ENCODE measurements around the gene DDX41.
"Not testable (repeated sequence)": the region's sequence is repeated elsewhere in the genome, so short reads cannot be mapped to it uniquely, and the experiment has no call there.

The DDX41 gene

DNA sequence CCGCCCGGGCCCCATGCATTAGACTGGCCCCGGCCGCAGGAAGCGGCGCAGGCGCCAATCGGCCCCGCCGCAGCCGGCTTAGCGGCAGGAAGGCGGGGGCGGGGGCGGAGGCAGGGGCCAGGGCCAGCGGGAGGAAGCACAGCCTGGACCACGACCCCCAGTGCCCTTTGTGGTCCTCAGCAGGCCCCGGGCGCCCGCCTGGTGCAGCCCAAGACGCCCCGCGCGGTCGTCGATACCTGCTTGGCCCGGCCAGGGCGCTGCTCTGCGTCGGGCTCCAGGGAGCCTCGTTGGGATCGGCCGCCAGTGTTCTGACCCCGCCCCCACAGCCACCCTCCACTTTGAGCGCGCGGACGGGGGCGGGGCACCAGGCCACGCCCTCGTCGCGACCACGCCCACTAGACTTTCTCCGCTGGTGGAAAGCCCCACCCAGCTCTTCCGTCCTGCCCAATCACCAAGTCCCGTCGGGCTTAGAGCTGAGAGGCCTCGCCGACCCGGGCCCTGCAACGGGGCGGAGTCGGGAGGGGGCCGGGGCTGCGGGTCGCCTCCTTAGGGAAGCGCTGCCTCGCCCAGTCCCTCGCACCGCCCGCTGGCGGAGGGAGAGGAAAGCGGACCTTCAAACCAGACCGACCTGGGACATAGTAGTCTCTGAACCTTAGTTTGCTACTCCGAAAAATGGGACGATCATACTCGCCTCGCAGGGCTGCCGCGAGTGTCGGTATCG lies 19.3 kb downstream of the DDX41 start, which contains the start of gene PDLIM7:
TSS of gene PDLIM7 (minus strand) at position 313 of the 721 bp plus-strand sequence. CDS start 1,092 bp downstream, outside the sequence.
- peak; percentile 98 for DNase-seq

DNA sequence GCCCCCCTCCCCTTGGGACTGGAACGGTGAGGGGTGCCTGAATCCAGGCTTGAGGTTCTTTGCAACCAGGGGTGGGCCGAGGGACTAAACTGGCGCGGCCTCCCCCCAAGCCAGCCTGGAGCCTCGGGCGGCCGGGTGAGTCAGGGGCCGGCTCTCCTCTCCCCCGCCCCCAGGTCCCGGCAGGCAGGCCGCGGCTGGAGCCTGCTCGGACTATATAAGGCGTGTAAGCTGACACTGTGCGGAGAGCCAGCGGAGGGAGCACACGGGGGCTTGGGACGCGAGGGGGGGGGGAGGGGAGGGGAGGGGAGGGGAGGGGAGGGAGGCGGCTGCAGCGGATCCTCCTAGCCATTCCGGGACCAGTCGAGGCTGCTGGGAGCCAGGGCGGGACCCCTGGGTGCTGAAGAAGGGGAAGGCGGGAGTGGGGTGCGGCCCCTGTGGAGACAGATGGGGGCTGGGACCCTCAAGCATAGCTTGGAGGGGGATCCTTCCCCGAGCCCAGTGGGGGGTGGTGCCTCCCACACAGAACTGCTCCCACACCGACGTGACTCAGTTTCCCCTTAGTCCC lies 20.0 kb downstream of the DDX41 start:
- DNase-seq: peak; percentile 98

DNA sequence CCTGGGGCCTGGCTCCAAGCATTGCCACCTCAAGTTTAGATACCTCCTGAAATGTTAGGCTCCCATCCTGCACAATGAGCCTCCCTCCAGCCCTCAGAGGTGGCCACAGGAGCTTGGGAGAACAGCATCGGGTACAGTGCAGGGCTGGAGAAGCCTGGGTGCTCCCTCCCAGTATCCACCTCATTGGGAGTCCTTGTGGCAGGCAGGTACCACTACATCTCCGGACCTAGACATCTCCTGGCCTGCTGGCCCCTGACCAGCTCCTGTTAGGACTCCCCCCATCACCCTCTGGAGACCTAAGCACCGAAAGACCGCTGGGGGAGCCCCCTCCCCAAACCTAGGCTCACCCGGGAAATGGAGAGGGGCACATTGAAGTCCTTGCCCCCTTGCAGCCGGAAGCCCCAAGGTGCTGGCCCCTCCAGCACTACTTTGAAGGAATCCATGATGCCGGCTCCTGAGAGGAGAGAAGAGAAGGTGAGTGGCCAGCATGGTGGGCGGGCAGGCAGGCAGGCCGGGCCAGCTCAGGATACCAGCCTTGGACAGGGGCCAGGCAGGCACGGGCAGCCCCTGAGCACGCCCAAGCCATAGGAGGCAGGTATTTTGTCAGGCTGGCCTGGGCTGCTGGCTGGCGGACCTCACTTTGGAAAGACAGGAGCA lies 20.6 kb downstream of the DDX41 start:
- peak; percentile 78 for DNase-seq

DNA sequence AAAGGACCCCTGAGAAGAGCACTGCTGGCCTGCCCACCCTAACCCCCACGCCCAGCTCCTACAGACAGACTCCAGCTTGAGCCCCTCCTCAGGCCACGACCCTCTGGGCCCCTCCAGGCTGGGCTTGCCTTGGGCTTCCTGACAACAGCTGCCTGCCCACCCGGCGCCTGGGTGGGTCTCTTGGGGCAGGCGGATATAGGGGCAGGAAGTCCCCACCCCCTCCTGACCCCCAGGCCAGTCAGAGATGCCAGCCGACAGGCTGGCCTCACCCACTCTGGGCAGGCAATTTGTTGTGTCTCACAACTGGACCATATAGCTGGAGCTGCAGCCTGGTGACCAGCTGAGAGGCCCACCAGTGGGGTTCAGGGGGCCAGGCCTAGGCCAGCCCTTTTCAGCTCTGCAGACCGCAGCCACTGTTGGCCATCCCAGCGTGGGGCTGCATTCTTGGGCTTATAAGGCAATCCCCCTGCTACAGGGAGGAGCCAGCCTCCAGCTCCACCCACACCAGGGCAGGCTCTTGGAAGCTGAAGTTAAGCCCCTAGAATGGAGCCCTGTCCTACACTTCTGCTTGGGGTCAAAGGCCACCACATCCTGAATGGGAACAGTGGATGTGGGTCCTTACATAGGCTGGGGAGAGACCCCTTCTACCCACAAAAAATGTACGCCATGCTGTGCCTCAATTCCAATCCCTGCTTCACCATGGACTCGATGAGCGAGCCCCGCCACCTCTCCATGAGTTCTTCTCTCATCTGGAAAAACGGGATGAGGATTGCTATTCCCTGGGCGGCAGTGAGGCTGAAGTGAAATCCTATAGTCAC lies 21.3 kb downstream of the DDX41 start:
- DNase-seq: peak; percentile 98

DNA sequence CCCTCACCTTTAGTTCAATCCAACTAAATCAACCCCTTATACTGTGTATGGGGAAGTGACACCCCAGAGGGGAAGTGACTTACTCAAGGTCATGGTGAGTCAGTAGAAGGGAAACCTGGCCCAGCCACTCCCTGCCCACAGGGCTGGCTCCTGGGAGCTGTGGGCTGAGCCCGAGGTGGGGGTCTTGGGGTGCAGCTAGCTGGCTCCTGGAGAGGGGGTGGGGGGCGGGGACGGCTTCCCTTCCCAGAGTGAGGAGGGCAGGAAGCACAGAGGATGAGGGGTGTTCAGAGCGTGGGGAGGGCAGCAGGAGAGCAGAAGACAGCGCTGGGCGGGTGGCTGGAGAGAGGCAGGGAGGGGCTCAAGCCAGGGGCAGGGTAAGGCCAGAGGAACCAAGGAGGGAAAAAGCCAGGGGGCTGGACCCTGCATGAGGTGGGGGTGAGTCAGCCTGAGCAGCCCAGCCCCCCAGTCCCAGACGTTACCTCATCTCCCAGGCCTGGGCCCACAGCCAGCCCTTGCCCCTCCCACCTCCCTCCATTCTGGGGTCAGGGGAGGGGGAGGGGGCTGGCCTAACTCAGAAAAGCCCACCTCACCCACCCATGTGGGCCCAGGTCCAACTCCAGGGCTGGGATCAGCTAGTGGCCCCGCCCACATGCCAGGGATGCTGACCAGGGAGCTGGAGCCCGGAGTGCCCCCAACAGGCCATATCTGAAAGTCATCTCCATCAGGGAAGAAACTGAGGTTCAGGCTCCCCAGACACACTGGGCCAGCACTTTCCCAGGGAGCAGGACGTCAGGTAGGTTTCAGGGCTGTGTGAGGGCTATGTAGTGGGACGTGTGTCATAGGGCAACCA lies 22.2 kb downstream of the DDX41 start:
- DNase-seq: peak; percentile 97

DNA sequence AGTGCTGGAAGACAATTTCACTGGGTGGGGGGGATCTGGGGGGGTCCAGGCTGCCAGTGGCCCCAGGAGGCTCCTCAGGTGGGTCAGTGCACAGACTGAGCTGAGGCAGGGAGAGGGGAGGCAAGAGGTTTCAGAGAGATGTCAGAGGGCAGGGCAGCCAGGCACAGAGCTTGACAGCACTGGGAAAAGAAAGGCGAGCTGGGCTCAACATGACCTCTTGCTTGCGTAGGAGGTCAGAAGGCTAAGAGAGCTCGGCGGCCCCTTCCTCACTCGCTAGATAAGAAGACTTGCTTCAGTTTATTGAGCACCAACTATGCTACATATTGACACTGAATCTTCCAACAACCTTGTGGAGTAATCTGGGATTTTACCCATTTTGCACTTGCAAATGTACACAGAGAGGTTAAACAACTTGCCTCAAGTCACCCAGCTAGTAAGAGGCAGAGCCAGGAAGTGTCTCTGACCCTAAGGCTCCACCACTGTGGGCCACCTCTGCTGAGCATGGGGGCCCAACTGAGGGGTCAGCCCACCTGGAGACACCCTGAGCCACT lies 22.9 kb downstream of the DDX41 start:
- DNase-seq: no peak

DNA sequence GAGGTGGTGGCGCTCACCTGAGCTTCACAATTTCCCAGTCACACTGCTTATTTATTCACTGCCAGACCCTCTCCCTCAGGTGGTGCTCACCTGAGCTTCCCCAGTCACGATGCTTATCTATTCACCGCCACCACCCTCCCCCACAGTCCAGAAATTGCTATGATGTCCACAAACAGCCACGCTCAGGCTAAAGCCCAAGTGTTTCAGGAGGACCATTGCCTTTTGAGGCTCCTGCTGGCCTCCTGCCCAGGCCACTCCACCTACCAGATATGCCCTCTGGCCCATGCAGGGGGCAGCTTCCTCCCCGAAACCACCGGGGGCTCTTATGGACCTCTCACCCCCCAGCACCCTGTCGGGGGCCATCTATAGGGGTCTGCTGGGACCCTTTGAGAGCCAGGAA lies 23.9 kb downstream of the DDX41 start:
- DNase-seq: no peak

DNA sequence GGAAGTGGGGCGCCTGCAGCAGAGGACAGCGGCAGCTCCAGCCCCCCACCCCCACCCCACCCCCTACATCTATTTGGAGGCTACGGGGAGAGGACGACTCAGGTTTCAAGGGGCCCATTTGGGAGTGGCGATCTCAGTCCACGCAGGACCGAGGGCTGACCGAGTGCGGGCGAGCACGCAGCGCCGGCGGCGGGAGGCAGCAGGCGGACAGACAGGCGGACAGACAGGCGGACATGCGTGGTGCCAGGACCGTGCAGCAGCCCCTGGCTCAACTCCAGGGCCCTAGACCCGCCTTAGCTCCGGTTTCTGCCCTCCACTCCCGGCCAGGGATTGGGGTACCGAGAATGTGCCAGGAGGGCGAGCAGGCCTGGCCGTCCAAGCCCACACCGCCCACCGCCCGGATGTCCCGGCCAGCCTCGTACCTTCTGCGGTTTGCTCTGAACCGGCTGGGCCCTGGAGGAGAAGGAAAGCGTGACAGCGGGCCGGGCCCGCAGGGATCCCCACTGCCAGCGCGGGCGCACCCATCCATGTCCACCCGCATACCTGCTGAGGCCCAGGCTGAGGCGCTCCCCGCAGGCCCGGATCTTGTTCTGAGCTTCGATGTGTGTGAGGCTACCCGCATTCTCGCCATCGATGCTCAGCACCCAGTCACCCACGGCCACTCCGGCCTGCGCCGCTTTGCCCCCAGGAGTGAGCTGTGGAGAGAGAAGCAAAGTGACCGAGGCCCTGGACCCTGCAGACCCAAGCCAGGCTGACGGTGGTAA lies 24.6 kb downstream of the DDX41 start:
- DNase-seq: no peak

DNA sequence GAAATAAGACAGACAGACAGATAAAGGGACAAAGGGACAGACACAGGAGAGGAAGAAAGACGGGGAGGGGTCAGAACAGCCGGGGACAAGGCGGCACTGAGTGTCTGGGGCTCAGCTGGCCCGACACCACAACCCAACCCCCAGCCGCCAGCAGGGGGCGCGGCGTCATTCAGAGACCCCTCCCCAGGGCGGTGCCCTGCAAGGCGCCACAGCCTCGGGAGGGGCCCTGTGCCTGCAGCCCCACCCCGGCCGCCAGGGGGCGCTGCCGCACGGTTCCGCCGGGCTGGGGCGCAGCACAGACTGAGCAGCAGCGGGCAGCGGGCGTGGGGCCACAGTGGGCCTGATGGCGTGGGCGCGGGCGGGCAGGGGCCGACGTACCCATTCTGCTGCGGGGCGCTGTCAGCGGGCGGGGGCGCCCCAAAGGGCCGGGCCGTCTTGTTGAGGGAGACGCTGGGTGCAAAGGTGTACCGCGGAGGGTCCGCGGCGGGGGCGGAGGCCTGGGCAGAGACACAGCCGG lies 25.3 kb downstream of the DDX41 start:
- DNase-seq: peak; percentile 66

DNA sequence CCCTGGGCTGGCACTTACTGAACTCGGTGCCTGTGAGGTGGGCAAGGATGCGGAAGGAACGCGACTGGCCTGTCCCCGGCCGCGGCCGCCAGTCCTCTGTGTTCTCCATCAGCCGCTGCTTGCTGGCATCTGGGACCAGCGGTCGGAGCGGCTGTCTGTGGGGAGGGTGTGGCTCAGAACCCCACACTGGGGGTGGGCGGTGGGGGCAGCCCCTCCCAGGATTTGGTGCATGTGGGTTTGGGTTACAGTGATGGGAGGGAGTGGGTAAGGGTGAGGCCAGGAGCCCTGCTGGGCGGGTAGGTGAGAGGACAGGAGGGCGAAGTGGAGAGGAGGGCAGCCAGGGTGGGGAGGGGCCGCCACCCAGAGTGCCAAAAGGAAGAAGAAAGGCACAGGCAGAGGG lies 25.8 kb downstream of the DDX41 start:
- no peak for DNase-seq

DNA sequence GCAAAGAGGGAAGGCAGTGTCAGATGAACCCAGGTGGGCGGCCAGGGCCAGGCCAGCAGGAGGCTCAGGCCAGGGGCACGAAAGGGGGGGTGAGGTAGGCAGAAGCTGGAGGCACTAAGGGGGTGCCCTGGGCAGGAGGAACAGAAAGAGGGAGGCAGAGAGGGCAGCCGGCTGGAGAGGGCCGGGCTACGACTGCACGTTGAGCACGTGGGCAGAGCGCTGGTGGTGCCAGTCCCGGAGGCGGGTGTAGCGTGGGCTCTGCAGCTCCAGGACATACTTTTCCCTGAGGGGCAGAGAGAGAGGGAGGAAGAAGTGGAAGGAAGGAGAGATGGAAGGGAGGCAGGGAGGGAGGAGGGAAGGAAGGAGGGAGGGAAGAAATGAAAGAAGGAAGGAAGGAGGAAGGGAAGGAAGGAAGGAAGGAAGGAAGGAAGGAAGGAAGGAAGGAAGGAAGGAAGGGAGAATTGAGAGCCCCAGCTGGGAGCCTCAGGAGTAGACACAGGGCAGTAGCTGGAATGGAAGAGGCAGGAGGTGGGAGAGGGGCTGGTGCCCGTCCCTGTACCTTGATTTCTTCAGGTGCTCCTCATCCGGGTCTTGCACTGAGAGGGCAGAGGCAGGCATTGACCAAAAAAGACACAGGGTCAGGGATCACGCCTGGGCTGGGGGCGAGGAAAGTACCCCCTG lies 26.3 kb downstream of the DDX41 start:
- DNase-seq: no peak

DNA sequence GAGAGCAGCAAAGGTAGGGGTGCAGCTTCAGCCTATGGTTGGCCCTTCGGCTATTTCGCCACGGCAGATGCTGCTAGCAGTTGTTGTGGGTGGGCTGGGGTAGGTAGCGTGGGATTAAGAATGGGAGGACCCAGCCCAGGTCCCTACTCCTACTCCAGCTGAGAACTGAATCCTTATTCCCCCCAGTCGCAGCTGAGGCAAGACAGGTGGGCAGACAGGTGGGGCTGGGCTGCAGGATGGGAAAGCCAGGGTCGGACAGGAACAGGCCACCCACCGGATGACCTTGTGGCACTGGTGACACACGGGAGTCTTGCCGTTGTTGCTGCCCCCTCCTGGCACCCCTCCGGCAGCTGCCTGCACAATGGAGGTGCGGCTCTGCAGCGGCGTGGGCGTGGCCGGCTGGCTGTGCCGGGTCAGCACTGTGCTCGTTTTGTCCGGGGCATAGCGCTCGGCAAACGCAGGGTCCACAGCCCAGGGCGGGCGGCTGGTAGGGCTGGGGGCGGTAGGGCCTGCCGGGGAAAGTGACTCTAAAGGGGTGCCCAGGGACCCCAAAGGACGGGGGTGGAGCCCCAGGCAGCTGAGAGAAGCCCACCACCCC lies 27.5 kb downstream of the DDX41 start:
- no peak for DNase-seq

DNA sequence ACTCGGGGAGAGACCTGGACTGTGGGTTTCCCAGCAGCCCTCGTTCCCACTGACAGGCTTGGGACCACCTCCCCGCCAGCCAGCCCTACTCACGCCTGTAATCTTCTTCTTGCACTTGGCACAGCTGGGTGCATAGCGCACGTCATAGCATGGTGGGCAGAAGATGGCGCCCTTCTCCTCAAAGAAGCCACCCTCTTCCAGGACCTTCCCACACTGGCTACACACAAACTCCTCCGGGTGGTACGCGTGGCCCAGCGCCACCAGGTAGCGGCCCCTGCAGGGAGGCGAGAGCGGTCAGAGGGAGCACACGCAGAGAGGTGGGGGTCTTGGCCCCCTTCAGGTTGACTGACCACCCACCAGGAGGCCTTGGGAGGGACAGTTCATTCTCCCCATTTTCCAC lies 28.8 kb downstream of the DDX41 start:
- no peak for DNase-seq

DNA sequence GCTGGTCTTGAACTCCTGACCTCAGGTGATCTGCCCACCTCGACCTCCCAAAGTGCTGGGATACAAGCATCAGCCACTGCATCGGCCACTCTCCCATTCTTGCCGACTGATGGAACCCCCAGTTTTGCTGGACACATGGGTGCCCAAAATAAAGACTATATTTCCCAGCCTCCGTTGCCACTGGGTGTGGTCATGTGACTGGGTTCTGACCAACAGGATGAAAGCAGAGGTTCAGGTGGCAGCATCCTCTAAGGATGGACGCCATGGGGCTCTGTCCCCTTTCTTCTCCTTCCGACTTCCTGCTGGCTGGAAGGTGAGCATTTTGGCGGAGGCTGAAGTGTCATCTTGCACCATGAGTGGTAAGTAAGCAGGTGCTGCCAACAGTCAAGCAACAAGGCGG lies 29.6 kb downstream of the DDX41 start:
- no peak for DNase-seq

DNA sequence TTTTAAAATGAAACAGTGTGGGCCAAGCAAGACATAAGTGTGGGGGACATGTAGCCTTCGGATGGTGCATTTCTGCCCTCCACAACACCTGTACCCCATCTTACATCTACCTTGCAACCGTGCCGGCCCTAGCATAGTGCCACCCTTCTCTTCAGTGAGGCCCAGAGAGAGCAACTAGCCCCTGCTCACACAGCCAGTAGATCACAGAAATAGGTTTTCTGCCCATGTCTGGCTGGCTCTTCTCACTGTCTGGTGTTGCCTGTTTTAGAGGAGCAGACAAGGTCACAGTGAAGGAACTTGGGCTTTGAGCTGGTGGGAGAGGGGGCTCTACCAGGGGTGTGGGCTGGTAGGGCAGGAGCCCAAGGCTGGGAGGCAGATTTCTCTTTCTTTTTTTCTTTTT lies 30.5 kb downstream of the DDX41 start:
- DNase-seq: no peak

DNA sequence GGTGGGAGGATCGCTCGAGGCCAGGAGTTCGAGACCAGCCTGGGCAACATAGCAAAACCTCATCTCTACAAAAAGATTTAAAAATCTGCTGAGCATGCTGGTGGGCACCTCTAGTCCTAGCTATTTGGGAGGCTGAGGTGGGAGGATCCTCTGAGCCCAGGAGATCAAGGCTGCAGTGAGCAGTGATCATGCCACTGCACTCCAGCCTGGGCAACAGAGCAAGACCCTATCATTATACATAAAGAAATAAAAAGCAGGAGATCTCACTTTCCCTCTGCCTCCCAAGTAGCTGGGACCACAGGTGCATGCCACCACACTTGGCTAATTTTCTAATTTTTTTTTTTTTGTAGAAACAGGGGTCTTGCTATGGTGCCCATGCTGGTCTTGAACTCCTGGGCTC lies 31.0 kb downstream of the DDX41 start:
- DNase-seq: not testable (repeated sequence)

DNA sequence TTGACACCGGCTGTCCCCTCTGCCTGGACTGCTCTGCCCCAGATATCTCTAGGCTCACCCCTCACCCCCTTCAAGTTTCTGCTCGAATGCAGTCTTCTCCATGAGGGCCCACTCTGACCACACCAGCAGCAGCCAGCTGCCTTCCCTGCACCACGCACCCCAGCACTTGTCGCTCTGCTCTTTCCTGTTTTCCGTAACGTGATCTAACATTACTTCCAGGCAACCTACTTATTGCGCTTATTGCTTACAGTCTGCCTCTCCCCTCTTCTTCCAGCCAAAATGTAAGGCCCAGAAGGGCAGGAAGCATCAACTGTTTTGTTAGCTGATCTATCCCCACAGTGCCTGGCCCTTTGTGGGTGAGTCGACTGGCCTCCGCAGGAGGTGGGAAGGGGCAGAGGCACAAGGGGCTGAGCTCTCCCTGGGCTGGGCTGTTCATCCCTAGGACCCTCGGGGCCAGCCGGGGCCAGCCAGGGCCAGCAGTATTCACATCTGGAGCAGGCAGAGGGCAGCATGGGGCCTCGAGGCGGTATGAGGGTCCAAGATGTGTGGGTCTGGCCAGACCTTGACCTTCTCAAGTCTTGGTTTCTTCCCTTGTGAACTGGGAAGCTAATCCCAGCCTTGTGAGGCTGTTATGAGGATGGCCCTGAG lies 31.7 kb downstream of the DDX41 start:
- no peak for DNase-seq

DNA sequence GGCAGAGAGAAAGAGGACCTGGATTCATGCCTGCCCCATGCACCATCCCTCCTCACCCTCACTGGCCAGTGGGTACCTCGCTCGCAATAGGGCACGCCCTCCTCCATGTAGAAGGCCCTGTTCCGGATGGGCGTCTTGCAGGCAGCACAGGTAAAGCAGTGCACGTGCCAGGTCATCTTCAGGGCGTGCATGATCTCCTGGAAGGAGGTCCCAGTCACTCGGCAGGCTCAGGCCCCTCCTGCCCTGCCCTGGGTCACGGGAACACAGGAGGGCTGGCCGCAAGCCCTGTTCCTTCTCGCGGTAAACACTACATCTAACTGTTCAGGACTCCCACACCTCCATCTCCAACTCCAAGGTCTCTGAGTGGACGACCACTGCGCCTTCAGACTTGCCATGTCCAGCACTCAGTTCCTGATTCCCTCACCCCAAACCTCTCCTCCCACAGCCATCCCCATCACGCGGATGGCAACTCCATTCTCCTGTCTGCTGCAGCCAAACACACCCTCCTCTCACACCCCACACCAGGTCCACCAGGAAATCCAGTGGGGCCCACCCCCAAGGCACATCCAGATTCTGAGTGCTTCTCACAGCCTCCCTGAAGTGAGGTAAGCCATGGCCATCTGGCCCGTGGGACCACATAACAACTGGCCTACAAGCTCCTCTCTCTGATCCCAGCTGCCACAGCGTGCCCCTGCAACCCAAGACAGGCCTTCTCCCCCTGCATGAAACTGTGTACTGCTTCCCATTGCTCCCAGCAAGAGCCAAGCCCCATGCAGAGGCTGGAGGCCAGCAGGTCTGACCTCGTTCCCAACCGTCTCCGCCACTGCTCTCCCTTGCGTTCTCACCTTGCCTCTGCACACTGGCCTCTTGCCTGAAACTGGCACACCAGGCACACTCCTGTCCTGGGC lies 32.5 kb downstream of the DDX41 start:
- DNase-seq: no peak

Data from fibroblast of skin of back (primary cell).